Measurements from ENCODE around the gene PAK1.

DNA sequence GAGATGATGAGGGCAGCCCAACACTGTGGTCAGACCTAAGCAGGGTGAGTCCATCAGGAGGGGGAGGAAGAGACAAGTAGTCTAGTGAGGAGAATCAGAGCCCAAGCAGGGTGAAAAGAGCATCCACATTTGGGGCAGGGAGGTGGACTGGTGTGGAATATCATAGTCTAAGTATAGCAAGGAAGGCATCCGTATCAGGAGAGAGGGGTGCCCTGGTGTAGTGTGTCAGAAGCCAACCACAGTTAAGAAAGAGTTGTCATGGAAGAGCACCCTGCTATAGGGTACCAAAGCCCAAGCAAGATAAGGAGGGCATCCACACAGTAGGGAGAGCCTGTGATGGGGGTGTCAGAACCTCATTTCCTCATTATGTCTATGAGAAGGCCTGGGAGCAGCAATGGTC, 45.3 kb downstream of the PAK1 start:
- TF ChIP-seq CTCF (IDR thresholded peaks at IDR 0.05; ENCODE audit: insufficient read depth, low read length), result no peak
- TF ChIP-seq POLR2AphosphoS5 (IDR thresholded peaks at IDR 0.05; ENCODE audit: low read depth), result no peak
